ENCODE results near the gene ZNF615.
A peak's percentile ranks its signal among the peaks of the same experiment; 100 is the strongest.

The ZNF615 gene

DNA sequence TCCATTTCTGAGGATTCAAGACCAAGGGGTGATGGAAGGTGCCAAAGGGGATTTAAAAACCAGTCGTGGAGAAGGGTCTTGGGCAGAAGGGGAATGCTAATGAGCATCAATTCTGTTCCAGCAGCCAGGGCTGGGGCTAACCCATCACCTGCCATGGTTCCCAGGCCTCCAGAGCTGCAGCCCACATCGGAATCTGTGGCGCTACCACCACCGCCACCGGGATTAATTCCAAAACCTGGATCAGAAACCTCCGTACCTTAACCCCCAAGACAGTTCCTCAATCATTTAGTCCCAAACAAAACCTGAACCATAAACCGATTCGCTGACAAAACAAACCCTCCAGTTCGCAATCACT, 583 bp downstream of the ZNF615 start:
- Histone ChIP-seq H3K4me1 (ENCODE audit: control insufficient read depth, insufficient read depth, low read length) (no peaks in the 10 kb centered on the region), H3K9me3 (ENCODE audit: control insufficient read depth, insufficient read depth, low read depth, low read length) (peaks cover 8% of the 10 kb centered on the region), H3K36me3 (ENCODE audit: control insufficient read depth in 2 of 2, insufficient read depth in 1 of 2, low read length in 2 of 2) (peaks cover 14 to 18% of the 10 kb centered on the region in 2 experiments), H3K27ac (ENCODE audit: extremely low read depth, low read depth, low read length) (peak overlapping the region; percentile 67), H3K4me3 (ENCODE audit: low read depth, low read length) (peak overlapping the region; percentile 100)
- TF ChIP-seq, protein P1, sequence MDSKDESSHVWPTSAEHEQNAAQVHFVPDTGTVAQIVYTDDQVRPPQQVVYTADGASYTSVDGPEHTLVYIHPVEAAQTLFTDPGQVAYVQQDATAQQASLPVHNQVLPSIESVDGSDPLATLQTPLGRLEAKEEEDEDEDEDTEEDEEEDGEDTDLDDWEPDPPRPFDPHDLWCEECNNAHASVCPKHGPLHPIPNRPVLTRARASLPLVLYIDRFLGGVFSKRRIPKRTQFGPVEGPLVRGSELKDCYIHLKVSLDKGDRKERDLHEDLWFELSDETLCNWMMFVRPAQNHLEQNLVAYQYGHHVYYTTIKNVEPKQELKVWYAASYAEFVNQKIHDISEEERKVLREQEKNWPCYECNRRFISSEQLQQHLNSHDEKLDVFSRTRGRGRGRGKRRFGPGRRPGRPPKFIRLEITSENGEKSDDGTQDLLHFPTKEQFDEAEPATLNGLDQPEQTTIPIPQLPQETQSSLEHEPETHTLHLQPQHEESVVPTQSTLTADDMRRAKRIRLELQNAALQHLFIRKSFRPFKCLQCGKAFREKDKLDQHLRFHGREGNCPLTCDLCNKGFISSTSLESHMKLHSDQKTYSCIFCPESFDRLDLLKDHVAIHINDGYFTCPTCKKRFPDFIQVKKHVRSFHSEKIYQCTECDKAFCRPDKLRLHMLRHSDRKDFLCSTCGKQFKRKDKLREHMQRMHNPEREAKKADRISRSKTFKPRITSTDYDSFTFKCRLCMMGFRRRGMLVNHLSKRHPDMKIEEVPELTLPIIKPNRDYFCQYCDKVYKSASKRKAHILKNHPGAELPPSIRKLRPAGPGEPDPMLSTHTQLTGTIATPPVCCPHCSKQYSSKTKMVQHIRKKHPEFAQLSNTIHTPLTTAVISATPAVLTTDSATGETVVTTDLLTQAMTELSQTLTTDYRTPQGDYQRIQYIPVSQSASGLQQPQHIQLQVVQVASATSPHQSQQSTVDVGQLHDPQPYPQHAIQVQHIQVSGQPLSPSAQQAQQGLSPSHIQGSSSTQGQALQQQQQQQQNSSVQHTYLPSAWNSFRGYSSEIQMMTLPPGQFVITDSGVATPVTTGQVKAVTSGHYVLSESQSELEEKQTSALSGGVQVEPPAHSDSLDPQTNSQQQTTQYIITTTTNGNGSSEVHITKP (tag by site-specific recombination; IDR thresholded peaks at IDR 0.05): peak; percentile 44; the same call in 1 of the 2 replicates
- TF ChIP-seq MZF1 (tag by site-specific recombination; IDR thresholded peaks at IDR 0.05; ENCODE audit: borderline replicate concordance): peak; percentile 71
- no peak for TF ChIP-seq ZNF148 (tag by site-specific recombination; IDR thresholded peaks at IDR 0.05; ENCODE audit: borderline replicate concordance)
- CTCF ChIA-PET: interaction anchor here (0.7 to 1.0 kb wide), 3 partner anchors 20 to 585 kb away, joined by 3 to 4 read pairs (median 3); no protein-coding TSS in a partner anchor
- POLR2A ChIA-PET: interaction anchor here (1.7 to 2.2 kb wide), 2 partner anchors 21 to 42 kb away, joined by 5 to 7 read pairs; partner anchors contain the start of genes ZNF432 and ZNF614

- Histone ChIP-seq H3K9me3 (ENCODE audit: control insufficient read depth, insufficient read depth, low read depth, low read length) (peaks cover 2% of the 10 kb centered on the region), H3K4me1 (ENCODE audit: control insufficient read depth, insufficient read depth, low read length) (no peaks in the 10 kb centered on the region), H3K27ac (ENCODE audit: extremely low read depth, low read depth, low read length) (no peak overlapping the region), H3K36me3 (ENCODE audit: control insufficient read depth in 2 of 2, insufficient read depth in 1 of 2, low read length in 2 of 2) (peaks cover 32 to 63% of the 10 kb centered on the region in 2 experiments), H3K4me3 (ENCODE audit: low read depth, low read length) (no peak overlapping the region)
- POLR2A ChIA-PET: no interaction called here
- CTCF ChIA-PET: no interaction called here
- peak; percentile 87 for TF ChIP-seq ZNF274 (IDR thresholded peaks at IDR 0.05; ENCODE audit: low read length)
- peak; percentile 96 for TF ChIP-seq ZNF274 (tag by site-specific recombination; IDR thresholded peaks at IDR 0.05; ENCODE audit: borderline replicate concordance)
- TF ChIP-seq SETDB1 (IDR thresholded peaks at IDR 0.05; ENCODE audit: insufficient read length, low read length): peak; percentile 99
- TF ChIP-seq ZNF394 (tag by site-specific recombination; IDR thresholded peaks at IDR 0.05; ENCODE audit: borderline replicate concordance): no peak
- TF ChIP-seq GLI4 (tag by site-specific recombination; IDR thresholded peaks at IDR 0.05): no peak
- TF ChIP-seq ZFP3 (tag by site-specific recombination; IDR thresholded peaks at IDR 0.05; ENCODE audit: low read depth): no peak
- TF ChIP-seq TRIM28 (IDR thresholded peaks at IDR 0.05; ENCODE audit: borderline replicate concordance, low read length): peak; percentile 78; the same call in 1 of the 2 replicates
- TF ChIP-seq ZNF473 (tag by site-specific recombination; IDR thresholded peaks at IDR 0.05): no peak
- TF ChIP-seq EGR2 (tag by site-specific recombination; IDR thresholded peaks at IDR 0.05; ENCODE audit: low read depth): no peak
Measured at GRCh38 chr19:51994048-51994644, 13.9 kb downstream of the ZNF615 start.

- TF ChIP-seq ZNF274 (IDR thresholded peaks at IDR 0.05; ENCODE audit: low read length): peak; percentile 62
- TF ChIP-seq ZNF274 (tag by site-specific recombination; IDR thresholded peaks at IDR 0.05; ENCODE audit: borderline replicate concordance): peak; percentile 78
- TF ChIP-seq TRIM28 (IDR thresholded peaks at IDR 0.05; ENCODE audit: borderline replicate concordance, low read length): no peak
- TF ChIP-seq PBX3 (CRISPR knock-in tag; IDR thresholded peaks at IDR 0.05): no peak
- Histone ChIP-seq H3K9me3 (ENCODE audit: control insufficient read depth, insufficient read depth, low read depth, low read length) (no peaks in the 10 kb centered on the region; the same call in none of the 2 replicates), H3K4me1 (ENCODE audit: control insufficient read depth, insufficient read depth, low read length) (no peaks in the 10 kb centered on the region), H3K4me3 (ENCODE audit: low read depth, low read length) (no peak overlapping the region), H3K36me3 (ENCODE audit: control insufficient read depth in 2 of 2, insufficient read depth in 1 of 2, low read length in 2 of 2) (peaks cover 25 to 56% of the 10 kb centered on the region in 2 experiments), H3K27ac (ENCODE audit: extremely low read depth, low read depth, low read length) (no peak overlapping the region)
- ChIA-PET POLR2A (no interaction called here), CTCF (no interaction called here)
Measured at GRCh38 chr19:51993422-51993821, 14.6 kb downstream of the ZNF615 start.

Data from HEK293 (cell line).